MM.1S (cell line): ENCODE measurements around the gene OVCA2.

Source experiments
- DNase-seq: peaks from one replicate; pipeline ENCODE4 v3.0.0-alpha.2; 2015
- H2AFZ ChIP-seq: fragments of 300-600 bp; sonication (generic); 2 replicates; pipeline ENCODE4 v1.6.0; 2016; ENCODE audit warnings: antibody characterized with exemption, low read length
- H3F3A ChIP-seq: fragments of 300-600 bp; sonication (generic); 2 replicates; pipeline ENCODE4 v1.6.1; 2016; ENCODE audit warnings: mild to moderate bottlenecking, antibody characterized with exemption, low read length, moderate library complexity, mixed read lengths; ENCODE audit not compliant: insufficient read depth
- H3K27ac ChIP-seq: fragments of 300-600 bp; sonication (generic); 2 replicates; pipeline ENCODE4 v1.5.1; 2016; ENCODE audit warnings: mild to moderate bottlenecking, low read length
- H3K27me3 ChIP-seq: fragments of 300-600 bp; sonication (generic); replicated peaks from 2 replicates; pipeline ENCODE4 v1.6.0; 2016; ENCODE audit warnings: low read length; ENCODE audit not compliant: insufficient read depth
- H3K36me3 ChIP-seq: fragments of 300-600 bp; sonication (generic); replicated peaks from 2 replicates; pipeline ENCODE4 v1.6.1; 2016; ENCODE audit warnings: mild to moderate bottlenecking, low read length, mixed read lengths; ENCODE audit not compliant: insufficient read depth
- H3K4me1 ChIP-seq: fragments of 300-600 bp; sonication (generic); 2 replicates; pipeline ENCODE4 v1.6.1; 2016; ENCODE audit warnings: low read length, mixed read lengths
- H3K4me2 ChIP-seq: fragments of 300-600 bp; sonication (generic); 2 replicates; pipeline ENCODE4 v1.6.0; 2016; ENCODE audit warnings: low read depth, low read length
- H3K4me3 ChIP-seq: fragments of 300-600 bp; sonication (generic); 2 replicates; pipeline ENCODE4 v1.5.1; 2016; ENCODE audit warnings: low read length, mixed read lengths
- H3K79me2 ChIP-seq: fragments of 300-600 bp; sonication (generic); 2 replicates; pipeline ENCODE4 v1.6.1; 2016; ENCODE audit warnings: mixed run types, low read length, mixed read lengths
- H3K9ac ChIP-seq: fragments of 300-600 bp; sonication (generic); 2 replicates; pipeline ENCODE4 v1.6.1; 2016; ENCODE audit warnings: low read length, mixed read lengths
- H3K9me2 ChIP-seq: fragments of 300-600 bp; sonication (generic); replicated peaks from 2 replicates; pipeline ENCODE4 v1.6.1; 2016; ENCODE audit warnings: mild to moderate bottlenecking, low read length, mixed read lengths; ENCODE audit not compliant: insufficient read depth
- H3K9me3 ChIP-seq: fragments of 300-600 bp; sonication (generic); replicated peaks from 2 replicates; pipeline ENCODE4 v1.6.1; 2016; ENCODE audit warnings: mild to moderate bottlenecking, low read length, mixed read lengths; ENCODE audit not compliant: insufficient read depth
- H4K20me1 ChIP-seq: fragments of 300-600 bp; sonication (generic); 2 replicates; pipeline ENCODE4 v1.6.1; 2016; ENCODE audit warnings: mild to moderate bottlenecking, low read length, moderate library complexity, mixed read lengths; ENCODE audit not compliant: insufficient read depth
- EZH2 ChIP-seq: fragments of 300-600 bp; sonication (generic); optimal IDR thresholded peaks from 2 replicates; pipeline ENCODE3; 2017; ENCODE audit warnings: low read depth, mild to moderate bottlenecking, antibody characterized with exemption, low read length, mixed read lengths
- EZH2phosphoT487 ChIP-seq: fragments of 300-600 bp; sonication (generic); IDR thresholded peaks from 2 replicates; pipeline ENCODE4 v1.6.1; 2018; ENCODE audit warnings: antibody characterized with exemption, low read length
- TF ChIP-seq, protein P1 (sequence below): fragments of 300-600 bp; sonication (generic); IDR thresholded peaks from 2 replicates; pipeline ENCODE4 v1.5.1; 2016; ENCODE audit warnings: antibody characterized with exemption, low read length, mixed read lengths

OVCA2 gene

DNA sequence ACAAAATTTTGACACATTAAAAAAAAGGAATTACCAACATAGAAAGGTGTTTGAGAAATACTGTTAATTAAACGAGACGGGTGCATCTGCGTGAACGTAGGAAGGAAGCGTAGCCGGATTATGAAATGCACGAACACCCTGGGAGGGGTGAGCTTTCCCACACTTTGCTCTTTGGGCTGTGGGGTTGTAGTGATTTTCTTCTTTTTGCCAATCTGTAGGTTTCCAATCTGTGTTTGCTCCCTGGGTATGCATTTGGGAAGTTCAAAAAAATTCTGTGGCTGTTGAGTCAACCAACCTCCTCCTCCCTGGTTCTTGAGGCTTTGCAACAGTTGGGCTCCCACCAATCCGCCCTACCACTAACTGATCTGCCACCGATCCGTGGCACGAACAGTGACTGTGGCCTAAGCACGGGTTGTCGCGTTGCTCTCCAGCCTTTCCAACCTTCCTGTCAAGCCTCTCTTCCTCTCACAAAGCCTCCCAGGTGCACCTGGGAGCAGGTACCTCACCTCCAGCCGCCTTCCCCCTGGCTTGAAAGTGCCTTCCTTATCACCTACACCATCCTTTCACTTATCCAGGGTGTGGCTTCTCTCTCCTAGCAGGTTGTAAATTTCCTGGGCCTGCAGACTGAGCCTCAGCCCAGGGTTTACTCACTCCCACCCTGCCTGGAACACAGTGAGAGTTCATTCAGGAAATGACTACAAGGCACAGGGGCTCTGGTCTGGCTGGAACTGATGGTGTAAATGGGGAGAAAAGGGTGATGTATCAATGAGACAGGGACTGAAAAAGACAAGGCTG lies 33.3 kb upstream of the OVCA2 start:
- H2AFZ ChIP-seq = no peak overlapping the region
- H3K4me3 ChIP-seq = no peak overlapping the region
- H3K79me2 ChIP-seq = no peaks in the 10 kb centered on the region
- no peak overlapping the region for H3K9ac ChIP-seq
- no peaks in the 10 kb centered on the region for H3F3A ChIP-seq
- H3K27ac ChIP-seq = no peak overlapping the region
- DNase-seq = no peak
- H3K9me3 ChIP-seq = no peaks in the 10 kb centered on the region
- no peak overlapping the region for H3K4me2 ChIP-seq
- H3K4me1 ChIP-seq = no peaks in the 10 kb centered on the region
- no peaks in the 10 kb centered on the region for H3K36me3 ChIP-seq
- H3K9me2 ChIP-seq = no peaks in the 10 kb centered on the region
- peaks cover 75% of the 10 kb centered on the region for H3K27me3 ChIP-seq
- H4K20me1 ChIP-seq = no peaks in the 10 kb centered on the region
- TF ChIP-seq EZH2 = no peak
- no peak for TF ChIP-seq EZH2phosphoT487
- TF ChIP-seq, protein P1, sequence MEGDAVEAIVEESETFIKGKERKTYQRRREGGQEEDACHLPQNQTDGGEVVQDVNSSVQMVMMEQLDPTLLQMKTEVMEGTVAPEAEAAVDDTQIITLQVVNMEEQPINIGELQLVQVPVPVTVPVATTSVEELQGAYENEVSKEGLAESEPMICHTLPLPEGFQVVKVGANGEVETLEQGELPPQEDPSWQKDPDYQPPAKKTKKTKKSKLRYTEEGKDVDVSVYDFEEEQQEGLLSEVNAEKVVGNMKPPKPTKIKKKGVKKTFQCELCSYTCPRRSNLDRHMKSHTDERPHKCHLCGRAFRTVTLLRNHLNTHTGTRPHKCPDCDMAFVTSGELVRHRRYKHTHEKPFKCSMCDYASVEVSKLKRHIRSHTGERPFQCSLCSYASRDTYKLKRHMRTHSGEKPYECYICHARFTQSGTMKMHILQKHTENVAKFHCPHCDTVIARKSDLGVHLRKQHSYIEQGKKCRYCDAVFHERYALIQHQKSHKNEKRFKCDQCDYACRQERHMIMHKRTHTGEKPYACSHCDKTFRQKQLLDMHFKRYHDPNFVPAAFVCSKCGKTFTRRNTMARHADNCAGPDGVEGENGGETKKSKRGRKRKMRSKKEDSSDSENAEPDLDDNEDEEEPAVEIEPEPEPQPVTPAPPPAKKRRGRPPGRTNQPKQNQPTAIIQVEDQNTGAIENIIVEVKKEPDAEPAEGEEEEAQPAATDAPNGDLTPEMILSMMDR = no peak

DNA sequence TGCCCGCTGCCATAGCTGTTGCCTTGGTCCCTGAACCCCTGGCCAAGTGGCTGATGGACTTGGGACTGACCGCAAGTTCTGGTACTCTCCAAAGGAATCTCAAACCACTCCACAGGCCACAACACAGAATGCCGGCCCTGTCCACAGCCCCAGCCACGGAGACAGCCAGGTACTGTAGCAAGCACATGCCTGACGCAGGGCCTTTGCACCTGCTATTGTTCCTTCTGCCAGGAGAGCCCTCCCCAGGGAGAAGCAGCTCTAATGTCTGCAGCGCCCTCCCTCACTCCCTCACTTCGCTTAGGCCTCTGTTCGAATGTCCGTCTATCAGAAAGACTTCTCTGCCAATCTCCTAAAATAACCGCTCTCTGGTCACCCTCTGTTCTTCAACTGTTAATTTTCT lies 32.1 kb upstream of the OVCA2 start:
- no peaks in the 10 kb centered on the region for H3K36me3 ChIP-seq
- no peak for DNase-seq
- no peak overlapping the region for H3K4me3 ChIP-seq
- no peak overlapping the region for H2AFZ ChIP-seq
- no peaks in the 10 kb centered on the region for H3F3A ChIP-seq
- no peaks in the 10 kb centered on the region for H3K79me2 ChIP-seq
- no peaks in the 10 kb centered on the region for H3K9me3 ChIP-seq
- H3K27me3 ChIP-seq = peaks cover 77% of the 10 kb centered on the region
- TF ChIP-seq, protein P1 = no peak
- TF ChIP-seq EZH2 (no peak), EZH2phosphoT487 (no peak)
- no peak overlapping the region for H3K4me2 ChIP-seq
- no peak overlapping the region for H3K27ac ChIP-seq
- H3K9me2 ChIP-seq = no peaks in the 10 kb centered on the region
- H3K9ac ChIP-seq = no peak overlapping the region
- no peaks in the 10 kb centered on the region for H4K20me1 ChIP-seq
- no peaks in the 10 kb centered on the region for H3K4me1 ChIP-seq

DNA sequence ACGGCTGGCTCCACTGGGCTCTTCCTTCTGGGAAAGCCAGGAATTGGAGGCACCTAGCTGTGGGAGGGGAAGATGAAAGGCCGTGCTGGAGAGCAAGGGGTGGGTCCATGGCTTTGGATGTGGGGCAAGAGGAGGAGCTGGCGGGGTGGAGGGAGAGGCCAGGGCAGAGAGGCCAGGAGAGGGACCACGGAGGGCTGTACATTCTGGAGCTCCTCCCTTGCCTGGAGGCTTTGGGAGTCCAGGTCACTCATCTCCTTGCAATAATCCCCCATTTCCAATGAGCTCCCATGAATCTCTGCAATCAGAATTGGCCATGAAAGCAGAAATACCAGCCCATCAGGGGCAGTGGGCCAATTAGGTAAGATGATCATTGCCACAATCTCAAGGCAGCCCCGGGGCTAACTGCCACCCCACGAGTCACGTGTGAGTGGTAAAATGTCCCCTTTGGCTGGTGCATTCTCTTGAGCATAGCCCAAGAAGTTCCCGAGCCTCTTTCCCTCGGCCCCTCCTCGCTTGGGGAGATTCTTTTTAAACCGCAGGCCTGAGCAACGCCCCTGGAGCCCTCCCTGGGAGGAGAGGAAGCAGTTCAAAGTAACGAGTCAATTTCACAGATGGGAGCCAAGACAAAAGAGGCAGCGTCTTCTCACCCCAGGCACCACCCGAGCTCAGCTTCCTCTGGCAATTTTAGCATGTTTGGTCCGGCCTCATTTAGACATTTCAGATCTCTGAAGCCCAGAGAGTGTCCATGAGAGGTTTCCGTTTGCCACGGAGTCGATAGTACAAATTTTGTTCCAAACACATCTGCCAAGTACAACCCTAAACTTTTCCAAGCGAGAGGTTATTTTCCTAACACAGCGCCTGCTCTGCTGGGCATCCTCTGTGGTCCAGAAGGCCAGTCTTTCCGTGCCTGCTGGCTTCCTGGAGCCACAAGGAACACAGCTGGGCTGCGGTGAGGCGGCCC lies 30.1 kb upstream of the OVCA2 start:
- Histone ChIP-seq H3K9me2 (no peaks in the 10 kb centered on the region), H3K27ac (no peak overlapping the region), H3K4me3 (no peak overlapping the region), H3K36me3 (no peaks in the 10 kb centered on the region), H3K4me1 (no peaks in the 10 kb centered on the region), H2AFZ (no peak overlapping the region), H3K27me3 (peaks cover 80% of the 10 kb centered on the region), H4K20me1 (no peaks in the 10 kb centered on the region), H3K4me2 (peak overlapping the region; percentile 4; the same call in 1 of the 2 replicates), H3F3A (no peaks in the 10 kb centered on the region), H3K9me3 (no peaks in the 10 kb centered on the region), H3K9ac (no peak overlapping the region), H3K79me2 (no peaks in the 10 kb centered on the region)
- no peak for DNase-seq
- TF ChIP-seq, protein P1 = no peak
- TF ChIP-seq EZH2phosphoT487 = no peak
- no peak for TF ChIP-seq EZH2
